Femur (tissue), 1 donor: ENCODE results near the gene SCP2.

Experiments used
- DNase-seq: peaks from one replicate; pipeline ENCODE4 v3.0.0-alpha.2; 2017

The SCP2 gene

DNA sequence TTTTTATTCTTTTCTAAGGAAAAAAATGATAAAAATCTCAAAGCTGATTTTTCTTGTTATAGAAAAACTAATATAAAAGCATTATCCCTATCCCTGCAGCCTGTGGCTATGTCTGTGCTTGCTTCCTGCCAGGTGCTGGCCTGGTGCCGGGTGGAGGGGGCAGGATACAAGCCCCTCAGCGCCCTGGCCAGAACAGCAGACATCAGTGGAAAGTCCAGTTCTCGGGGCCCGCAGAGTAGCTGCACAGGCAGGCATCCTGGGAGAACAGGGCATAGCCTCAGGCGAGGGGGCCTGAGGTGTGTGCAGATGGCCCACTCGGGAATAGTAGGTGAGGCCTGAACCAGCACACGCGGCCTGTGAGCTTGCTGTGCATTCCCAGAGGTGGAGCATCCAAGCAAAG is 158.3 kb downstream of the SCP2 start:
- no peak for DNase-seq

DNA sequence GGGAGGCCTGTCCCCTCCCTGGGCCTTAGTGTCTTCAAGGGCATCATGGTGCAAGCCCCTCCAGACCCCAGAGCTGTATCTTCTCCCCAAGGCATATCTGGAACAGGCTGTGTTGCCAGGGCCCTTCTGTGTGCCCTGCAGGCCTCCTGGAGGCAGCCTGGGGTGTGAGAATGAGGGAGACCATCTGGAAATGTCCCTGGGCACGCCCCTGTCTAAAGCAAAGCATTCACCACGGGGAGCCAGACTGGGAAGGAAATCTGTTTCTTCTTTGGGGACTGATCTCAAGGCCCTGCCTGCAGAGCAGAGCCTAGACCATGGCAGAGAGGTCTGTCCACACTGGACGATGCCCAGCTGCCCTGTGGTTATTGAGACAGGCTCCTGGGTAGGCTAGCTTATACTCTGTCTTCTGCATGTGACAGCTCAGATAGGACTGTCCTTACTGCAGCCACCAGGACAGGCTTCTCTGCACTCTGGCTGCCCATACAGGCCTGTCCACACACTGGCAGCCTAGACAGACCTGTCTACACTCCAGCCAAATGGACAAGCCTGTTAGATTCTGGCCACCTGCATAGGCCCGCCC is 159.5 kb downstream of the SCP2 start:
- DNase-seq: no peak

- no peak for DNase-seq
These were observed 160.5 kb downstream of the SCP2 start for GRCh38 chr1:53087332-53088285.

GRCh38 chr1:53088616-53089300 is 161.7 kb downstream of the SCP2 start:
- peak; percentile 40 for DNase-seq

GRCh38 chr1:53089478-53090226 is 162.6 kb downstream of the SCP2 start:
- DNase-seq: no peak

- DNase-seq: no peak
These were observed 163.4 kb downstream of the SCP2 start for GRCh38 chr1:53090227-53091147.

GRCh38 chr1:53091841-53092645 is 165.0 kb downstream of the SCP2 start:
- DNase-seq: no peak

DNA sequence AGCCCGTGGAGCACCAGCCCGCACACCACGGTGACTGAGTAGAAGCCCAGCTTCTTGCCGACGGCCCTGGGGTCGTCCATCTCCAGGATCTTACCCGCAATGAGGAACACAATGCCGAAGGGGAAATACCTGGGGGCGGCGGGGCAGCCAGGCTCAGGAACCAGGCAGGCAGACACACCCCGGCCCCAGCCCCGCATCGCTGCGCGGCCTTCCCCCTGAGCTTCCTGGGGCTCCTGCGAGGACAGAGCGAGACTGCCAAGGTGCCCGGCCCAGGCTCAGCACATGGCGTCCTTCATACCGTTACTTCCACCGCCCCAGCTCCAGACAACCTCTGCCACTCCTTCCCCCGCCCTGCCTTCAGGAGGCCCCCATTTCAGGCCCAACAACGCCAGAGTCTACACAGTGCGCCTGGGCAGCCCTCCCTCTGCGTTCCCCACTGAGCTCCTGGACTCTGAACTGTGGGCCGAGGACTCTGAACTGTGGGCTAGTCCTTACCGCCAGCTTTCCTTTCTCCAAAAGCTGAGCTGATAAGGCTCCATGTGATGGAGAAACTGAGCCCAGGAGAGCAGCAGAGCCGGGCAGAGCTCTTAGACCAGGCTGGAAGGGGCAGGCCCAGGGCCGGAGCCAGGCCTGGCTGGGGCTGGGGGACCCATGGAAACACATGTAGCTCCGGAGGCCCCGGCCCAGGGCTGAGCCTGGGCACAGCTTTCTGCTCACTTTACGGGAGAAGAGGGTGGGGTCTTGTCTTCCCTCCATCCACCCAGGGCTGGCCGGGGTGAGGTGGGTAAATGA is 165.8 kb downstream of the SCP2 start:
- no peak for DNase-seq

GRCh38 chr1:53093451-53093754 is 166.3 kb downstream of the SCP2 start:
- no peak for DNase-seq

- no peak for DNase-seq
These were observed 166.9 kb downstream of the SCP2 start for GRCh38 chr1:53093778-53094532.

DNA sequence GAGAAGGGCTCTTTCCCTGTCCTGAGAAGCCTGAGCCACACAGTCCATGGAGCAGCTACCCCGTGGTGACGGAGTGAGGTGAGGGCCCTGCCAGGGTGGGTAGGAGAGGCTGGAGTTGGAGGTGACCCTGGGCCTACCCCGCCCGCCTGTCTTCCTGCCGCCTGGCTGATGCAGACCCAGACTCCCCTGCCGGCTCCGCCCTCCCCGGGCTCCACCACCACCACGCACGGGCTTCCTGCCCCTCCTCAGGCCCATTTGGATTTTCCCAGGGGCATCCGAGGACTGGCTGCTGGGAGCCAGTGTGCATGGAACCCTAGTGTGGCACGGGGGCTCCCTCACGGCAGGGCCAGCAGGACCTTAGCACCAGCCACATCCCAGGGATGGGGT is 167.4 kb downstream of the SCP2 start:
- DNase-seq: no peak
